ENCODE measurements around the gene MAP4. TPM values are rescaled to one million over a fixed set of nuclear protein-coding genes. Genes with fewer than 3 reads are reported as not detected.
"Not testable (repeated sequence)": the region's sequence is repeated elsewhere in the genome, so short reads cannot be mapped to it uniquely, and the experiment has no call there.

MAP4 gene
- total RNA-seq, 1 donor from 2014 or later, result 150 TPM

- Mint-ChIP-seq H3K36me3 (ENCODE audit: low read depth) (peaks cover 14% of the 10 kb centered on the region), H3K27ac (ENCODE audit: unreplicated experiment) (peak overlapping the region; percentile 67), H3K4me3 (no peak overlapping the region), H3K4me1 (peaks cover 49% of the 10 kb centered on the region), H3K9me3 (no peaks in the 10 kb centered on the region), H3K27me3 (ENCODE audit: low read depth) (no peaks in the 10 kb centered on the region)
- no peak for TF ChIP-seq CTCF (conservative IDR thresholded peaks at IDR 0.05)
- DNase-seq (ENCODE audit: low read depth, low spot score), result no peak
These were observed 3.6 kb downstream of the MAP4 start for GRCh38 chr3:48012659-48013058.

GRCh38 chr3:48008066-48008465, 8.2 kb downstream of the MAP4 start:
- DNase-seq (ENCODE audit: low read depth, low spot score); H3K4me3 Mint-ChIP-seq; H3K27ac Mint-ChIP-seq (ENCODE audit: unreplicated experiment); H3K9me3 Mint-ChIP-seq; H3K27me3 Mint-ChIP-seq (ENCODE audit: low read depth): not testable (repeated sequence)
- Mint-ChIP-seq H3K36me3 (ENCODE audit: low read depth) (peaks cover 14% of the 10 kb centered on the region), H3K4me1 (peaks cover 14% of the 10 kb centered on the region)

- not testable (repeated sequence) for DNase-seq (ENCODE audit: low read depth, low spot score); H3K4me3 Mint-ChIP-seq; H3K4me1 Mint-ChIP-seq; H3K27me3 Mint-ChIP-seq (ENCODE audit: low read depth); H3K9me3 Mint-ChIP-seq; H3K27ac Mint-ChIP-seq (ENCODE audit: unreplicated experiment)
- H3K36me3 Mint-ChIP-seq (ENCODE audit: low read depth), result peaks cover 14% of the 10 kb centered on the region
These were observed 8.9 kb downstream of the MAP4 start for GRCh38 chr3:48007361-48007760.

- peaks cover 14% of the 10 kb centered on the region for H3K36me3 Mint-ChIP-seq (ENCODE audit: low read depth)
- H3K4me3 Mint-ChIP-seq; H3K4me1 Mint-ChIP-seq; H3K27ac Mint-ChIP-seq (ENCODE audit: unreplicated experiment); H3K27me3 Mint-ChIP-seq (ENCODE audit: low read depth); DNase-seq (ENCODE audit: low read depth, low spot score); H3K9me3 Mint-ChIP-seq: not testable (repeated sequence)
These were observed 9.4 kb downstream of the MAP4 start for GRCh38 chr3:48006794-48007193.

GRCh38 chr3:48004694-48005093, 11.5 kb downstream of the MAP4 start:
- Mint-ChIP-seq H3K4me1 (no peaks in the 10 kb centered on the region), H3K36me3 (ENCODE audit: low read depth) (peaks cover 9% of the 10 kb centered on the region), H3K4me3 (no peak overlapping the region), H3K27me3 (ENCODE audit: low read depth) (no peaks in the 10 kb centered on the region), H3K9me3 (no peaks in the 10 kb centered on the region), H3K27ac (ENCODE audit: unreplicated experiment) (no peak overlapping the region)
- no peak for TF ChIP-seq CTCF (conservative IDR thresholded peaks at IDR 0.05)
- DNase-seq (ENCODE audit: low read depth, low spot score), result no peak

GRCh38 chr3:48002787-48003186, 13.4 kb downstream of the MAP4 start:
- Mint-ChIP-seq H3K9me3 (no peaks in the 10 kb centered on the region), H3K4me3 (no peak overlapping the region), H3K27me3 (ENCODE audit: low read depth) (no peaks in the 10 kb centered on the region), H3K4me1 (no peaks in the 10 kb centered on the region), H3K27ac (ENCODE audit: unreplicated experiment) (no peak overlapping the region), H3K36me3 (ENCODE audit: low read depth) (no peaks in the 10 kb centered on the region)
- DNase-seq (ENCODE audit: low read depth, low spot score), result no peak
- no peak for TF ChIP-seq CTCF (conservative IDR thresholded peaks at IDR 0.05)

- no peak overlapping the region for H3K4me3 Mint-ChIP-seq
- no peaks in the 10 kb centered on the region for H3K4me1 Mint-ChIP-seq
- no peak for TF ChIP-seq CTCF (conservative IDR thresholded peaks at IDR 0.05)
- no peaks in the 10 kb centered on the region for H3K36me3 Mint-ChIP-seq (ENCODE audit: low read depth)
- H3K27me3 Mint-ChIP-seq (ENCODE audit: low read depth), result no peaks in the 10 kb centered on the region
- H3K27ac Mint-ChIP-seq (ENCODE audit: unreplicated experiment), result no peak overlapping the region
- no peak for DNase-seq (ENCODE audit: low read depth, low spot score)
- no peaks in the 10 kb centered on the region for H3K9me3 Mint-ChIP-seq
These were observed 14.2 kb downstream of the MAP4 start for GRCh38 chr3:48001991-48002390.

All from neural crest cell (in vitro differentiated cells).